Esophagus muscularis mucosa (tissue), 3 donors: ENCODE data around the gene AP2B1.

ENCODE experiments used
- CTCF ChIP-seq, 3 experiments: fragments of 200-600 bp in 2 of 3; fragments of 450-650 bp in 1 of 3; sonication (generic) in 2 of 3; IDR thresholded peaks; one replicate each; pipeline ENCODE4 v1.5.1; 2017 to 2019; ENCODE audit warnings: antibody characterized with exemption in 3 of 3, mild to moderate bottlenecking in 2 of 3, moderate library complexity in 1 of 3
- POLR2AphosphoS5 ChIP-seq, 2 donors: sonication (generic); formaldehyde crosslinking; IDR thresholded peaks; one replicate each; pipeline ENCODE4 v1.6.1; 2017; ENCODE audit warnings: antibody characterized with exemption in 2 of 2

- TF ChIP-seq POLR2AphosphoS5 (IDR thresholded peaks at IDR 0.05) (no peak), CTCF (IDR thresholded peaks at IDR 0.05) (no peak)
These were observed 173.5 kb downstream of the AP2B1 start, which contains the start of gene C17orf50 for GRCh38 chr17:35760587-35760986.
